ENCODE data around the gene ADAMTSL1.
A peak's percentile ranks its signal among the peaks of the same experiment; 100 is the strongest.

Gene ADAMTSL1

GRCh38 chr9:18438300-18438925 is 35.5 kb upstream of the ADAMTSL1 start:
- peak overlapping the region; percentile 38 for H3K4me3 ChIP-seq (ENCODE audit: control insufficient read depth, low read depth, low read length)
- TF ChIP-seq CTCF (IDR thresholded peaks at IDR 0.05; ENCODE audit: control insufficient read depth, insufficient read depth, low read depth, low read length, missing control alignments), result peak; percentile 35
- no peak for DNase-seq (ENCODE audit: low read depth)

GRCh38 chr9:18438951-18439350 is 35.0 kb upstream of the ADAMTSL1 start:
- H3K4me3 ChIP-seq (ENCODE audit: control insufficient read depth, low read depth, low read length), result peak overlapping the region; percentile 38
- no peak for DNase-seq (ENCODE audit: low read depth)
- no peak for TF ChIP-seq CTCF (IDR thresholded peaks at IDR 0.05; ENCODE audit: control insufficient read depth, insufficient read depth, low read depth, low read length, missing control alignments)

GRCh38 chr9:18441261-18441660 is 32.7 kb upstream of the ADAMTSL1 start:
- no peak for DNase-seq (ENCODE audit: low read depth)
- H3K4me3 ChIP-seq (ENCODE audit: control insufficient read depth, low read depth, low read length), result no peak overlapping the region
- no peak for TF ChIP-seq CTCF (IDR thresholded peaks at IDR 0.05; ENCODE audit: control insufficient read depth, insufficient read depth, low read depth, low read length, missing control alignments)

- H3K4me3 ChIP-seq (ENCODE audit: control insufficient read depth, low read depth, low read length), result no peak overlapping the region
- peak; percentile 93 for TF ChIP-seq CTCF (IDR thresholded peaks at IDR 0.05; ENCODE audit: control insufficient read depth, insufficient read depth, low read depth, low read length, missing control alignments)
- peak; percentile 61 for DNase-seq (ENCODE audit: low read depth)
These were observed 31.1 kb upstream of the ADAMTSL1 start for GRCh38 chr9:18442629-18443491.

- no peak overlapping the region for H3K4me3 ChIP-seq (ENCODE audit: control insufficient read depth, low read depth, low read length)
- no peak for DNase-seq (ENCODE audit: low read depth)
- TF ChIP-seq CTCF (IDR thresholded peaks at IDR 0.05; ENCODE audit: control insufficient read depth, insufficient read depth, low read depth, low read length, missing control alignments), result no peak
These were observed 26.8 kb upstream of the ADAMTSL1 start for GRCh38 chr9:18447131-18447530.

- no peak for DNase-seq (ENCODE audit: low read depth)
- no peak overlapping the region for H3K4me3 ChIP-seq (ENCODE audit: control insufficient read depth, low read depth, low read length)
- TF ChIP-seq CTCF (IDR thresholded peaks at IDR 0.05; ENCODE audit: control insufficient read depth, insufficient read depth, low read depth, low read length, missing control alignments), result no peak
These were observed 26.4 kb upstream of the ADAMTSL1 start for GRCh38 chr9:18447541-18447940.
